ENCODE measurements around the gene ATL3.

DNA sequence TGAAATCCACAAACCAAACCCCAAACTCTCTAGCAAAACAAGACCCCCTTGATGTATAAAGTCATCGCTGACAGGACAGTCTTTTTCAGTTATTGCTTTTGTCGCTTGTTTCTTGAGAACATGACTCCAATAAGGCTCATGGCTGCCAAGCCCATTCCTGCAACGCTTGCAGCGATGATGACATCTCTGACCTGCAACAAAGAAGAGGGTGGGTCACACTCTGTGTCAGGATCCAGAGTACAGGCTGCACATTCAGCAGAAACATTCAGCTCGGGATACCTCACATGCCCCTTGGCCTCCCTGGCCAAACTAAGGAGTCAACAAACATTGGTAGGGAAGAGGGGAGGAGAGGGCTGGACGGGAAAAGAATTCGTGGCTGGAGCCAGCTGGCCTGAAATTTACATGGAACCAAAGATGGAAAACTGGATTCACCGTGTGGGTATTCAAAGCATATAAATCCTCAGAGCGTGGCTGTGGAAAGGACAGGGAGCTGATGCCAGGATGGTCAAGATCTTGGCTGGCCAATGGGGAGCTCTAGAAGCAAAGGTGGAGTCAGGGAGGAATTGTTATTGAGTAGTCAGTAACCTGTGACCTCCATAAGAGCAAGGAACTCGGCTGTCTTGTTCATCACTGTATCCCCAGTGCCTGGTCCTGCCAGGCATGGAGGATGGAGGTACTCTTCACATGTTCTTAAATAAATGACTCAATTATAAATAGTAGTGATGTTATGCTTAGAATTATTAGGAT, 96.1 kb downstream of the ATL3 start:
- TF ChIP-seq, protein P1, sequence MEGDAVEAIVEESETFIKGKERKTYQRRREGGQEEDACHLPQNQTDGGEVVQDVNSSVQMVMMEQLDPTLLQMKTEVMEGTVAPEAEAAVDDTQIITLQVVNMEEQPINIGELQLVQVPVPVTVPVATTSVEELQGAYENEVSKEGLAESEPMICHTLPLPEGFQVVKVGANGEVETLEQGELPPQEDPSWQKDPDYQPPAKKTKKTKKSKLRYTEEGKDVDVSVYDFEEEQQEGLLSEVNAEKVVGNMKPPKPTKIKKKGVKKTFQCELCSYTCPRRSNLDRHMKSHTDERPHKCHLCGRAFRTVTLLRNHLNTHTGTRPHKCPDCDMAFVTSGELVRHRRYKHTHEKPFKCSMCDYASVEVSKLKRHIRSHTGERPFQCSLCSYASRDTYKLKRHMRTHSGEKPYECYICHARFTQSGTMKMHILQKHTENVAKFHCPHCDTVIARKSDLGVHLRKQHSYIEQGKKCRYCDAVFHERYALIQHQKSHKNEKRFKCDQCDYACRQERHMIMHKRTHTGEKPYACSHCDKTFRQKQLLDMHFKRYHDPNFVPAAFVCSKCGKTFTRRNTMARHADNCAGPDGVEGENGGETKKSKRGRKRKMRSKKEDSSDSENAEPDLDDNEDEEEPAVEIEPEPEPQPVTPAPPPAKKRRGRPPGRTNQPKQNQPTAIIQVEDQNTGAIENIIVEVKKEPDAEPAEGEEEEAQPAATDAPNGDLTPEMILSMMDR (IDR thresholded peaks at IDR 0.05; ENCODE audit: poor library complexity) = no peak
- TF ChIP-seq EZH2 (IDR thresholded peaks at IDR 0.05; ENCODE audit: borderline replicate concordance) = no peak

Measured in hepatocyte (in vitro differentiated cells).